GM19372 (cell line): ENCODE results near the gene ADPRM.

Source experiments
- ATAC-seq: cut with Tn5 transposase; IDR thresholded peaks from one replicate; pipeline ENCODE4 v1.9.1; 2021; ENCODE audit warnings: mild to moderate bottlenecking, low read depth, moderate library complexity; ENCODE audit not compliant: unreplicated experiment

Gene ADPRM

GRCh38 chr17:10738521-10739258 is 41.3 kb downstream of the ADPRM start:
- ATAC-seq: no peak

GRCh38 chr17:10739386-10739785 is 42.0 kb downstream of the ADPRM start:
- ATAC-seq: no peak

GRCh38 chr17:10741416-10742135 is 44.2 kb downstream of the ADPRM start:
- no peak for ATAC-seq

DNA sequence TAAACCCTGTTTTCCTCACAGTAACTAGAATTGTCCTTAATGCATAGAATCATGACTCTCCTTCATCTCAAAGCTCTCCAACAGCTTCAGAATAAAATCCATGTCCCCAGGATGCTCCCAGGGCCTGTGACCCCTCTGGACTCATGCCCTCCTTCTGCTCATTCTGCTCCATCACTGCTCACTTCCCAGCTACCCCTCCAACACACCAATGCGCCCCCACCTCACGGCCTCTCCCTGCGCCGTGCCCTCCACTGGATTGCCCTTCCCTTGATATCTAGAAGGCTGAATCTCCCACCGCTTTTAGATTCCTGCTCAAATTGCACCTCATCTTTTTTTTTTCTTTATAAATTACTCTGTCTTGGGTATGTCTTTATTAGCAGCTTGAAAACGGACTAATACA is 45.0 kb downstream of the ADPRM start:
- ATAC-seq: no peak

DNA sequence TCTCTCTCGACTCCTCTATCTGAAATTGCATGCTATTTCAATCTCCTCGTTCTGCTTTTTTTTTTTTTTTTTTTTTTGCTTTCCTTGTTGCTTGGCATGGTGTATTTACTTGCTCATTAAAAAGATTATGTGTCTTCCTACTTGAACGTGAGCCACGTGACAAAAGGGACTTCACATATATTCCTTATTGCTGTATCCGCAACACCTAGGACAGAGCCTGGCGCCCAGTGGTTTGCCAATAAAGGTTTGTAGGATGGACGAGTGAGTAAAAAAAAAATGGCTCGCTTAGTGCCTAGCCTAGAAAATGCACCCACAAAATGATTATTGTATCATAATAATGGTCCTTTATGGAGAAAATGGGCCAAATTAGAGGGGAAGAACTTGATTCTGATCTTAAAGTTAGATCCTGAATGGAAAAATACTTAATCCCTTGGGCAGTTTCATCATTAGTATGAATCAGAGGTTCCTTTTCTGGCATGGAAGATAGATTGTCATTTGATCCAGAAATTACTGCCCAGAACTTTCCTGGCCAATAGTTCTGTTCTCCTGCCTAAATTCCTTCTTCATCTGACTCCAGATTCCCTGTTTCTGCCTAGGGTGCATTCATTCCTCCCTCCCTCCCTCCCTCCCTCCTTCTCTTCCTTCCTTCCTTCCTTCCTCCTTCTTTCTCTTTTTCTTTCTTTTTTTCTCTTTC is 46.1 kb downstream of the ADPRM start:
- ATAC-seq: no peak

DNA sequence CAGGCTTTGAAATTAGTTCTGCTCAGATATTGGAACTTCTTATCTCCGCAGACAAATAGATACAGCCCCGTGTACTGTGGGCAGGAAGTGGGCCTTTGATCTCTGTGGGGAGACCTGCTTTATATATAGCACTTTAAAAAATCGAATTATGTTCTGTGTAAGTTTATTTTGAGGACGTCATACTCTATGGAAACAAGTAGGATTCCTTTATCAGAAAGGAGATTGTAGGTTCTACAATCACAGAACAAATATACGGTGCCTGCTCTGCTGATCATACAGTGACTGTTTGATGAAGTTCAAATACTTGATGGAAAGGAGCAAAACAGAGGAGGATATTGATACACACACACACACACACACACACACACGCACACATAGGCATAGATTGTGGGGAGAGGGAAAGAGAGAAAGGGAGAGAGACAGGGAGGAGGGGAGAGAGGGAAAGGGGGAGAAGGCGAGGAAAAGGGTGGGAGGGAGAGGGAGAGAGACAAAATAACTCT is 47.2 kb downstream of the ADPRM start:
- no peak for ATAC-seq

- no peak for ATAC-seq
These were observed 47.8 kb downstream of the ADPRM start for GRCh38 chr17:10745231-10745630.

- no peak for ATAC-seq
These were observed 51.3 kb downstream of the ADPRM start for GRCh38 chr17:10748531-10749181.

GRCh38 chr17:10750210-10750609 is 52.8 kb downstream of the ADPRM start:
- no peak for ATAC-seq

- no peak for ATAC-seq
These were observed 54.2 kb downstream of the ADPRM start for GRCh38 chr17:10751563-10751962.

- ATAC-seq: no peak
These were observed 55.3 kb downstream of the ADPRM start for GRCh38 chr17:10752696-10753095.

GRCh38 chr17:10754109-10754508 is 56.7 kb downstream of the ADPRM start:
- no peak for ATAC-seq

- no peak for ATAC-seq
These were observed 57.6 kb downstream of the ADPRM start for GRCh38 chr17:10754861-10755591.

DNA sequence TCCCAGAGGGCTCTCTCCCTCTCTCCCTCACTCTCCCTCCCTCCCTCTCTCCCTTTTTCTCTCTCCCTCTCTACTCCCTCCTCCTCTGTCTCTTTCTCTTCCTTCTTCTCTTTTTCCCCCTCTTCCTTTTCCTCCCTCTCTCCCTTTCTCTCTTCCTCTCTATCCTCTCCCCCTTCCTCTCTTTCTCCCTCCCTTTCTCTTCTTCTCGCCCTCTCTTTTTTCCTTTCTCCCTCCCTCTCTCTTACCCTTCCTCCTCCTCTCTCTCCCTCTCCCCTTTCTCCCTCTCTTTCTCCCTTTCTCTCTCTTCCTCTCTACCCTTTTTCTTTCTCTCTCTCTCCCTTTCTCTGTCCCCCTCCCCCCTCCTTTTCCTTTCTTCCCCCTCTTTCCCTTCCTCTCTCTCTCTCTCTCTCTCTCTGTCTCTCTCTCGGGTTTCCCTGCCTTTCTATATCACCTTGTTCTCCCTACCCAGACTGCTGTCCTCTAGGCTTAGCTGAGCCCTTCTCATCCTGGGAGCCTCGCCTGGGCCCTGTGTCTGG is 58.3 kb downstream of the ADPRM start:
- no peak for ATAC-seq

DNA sequence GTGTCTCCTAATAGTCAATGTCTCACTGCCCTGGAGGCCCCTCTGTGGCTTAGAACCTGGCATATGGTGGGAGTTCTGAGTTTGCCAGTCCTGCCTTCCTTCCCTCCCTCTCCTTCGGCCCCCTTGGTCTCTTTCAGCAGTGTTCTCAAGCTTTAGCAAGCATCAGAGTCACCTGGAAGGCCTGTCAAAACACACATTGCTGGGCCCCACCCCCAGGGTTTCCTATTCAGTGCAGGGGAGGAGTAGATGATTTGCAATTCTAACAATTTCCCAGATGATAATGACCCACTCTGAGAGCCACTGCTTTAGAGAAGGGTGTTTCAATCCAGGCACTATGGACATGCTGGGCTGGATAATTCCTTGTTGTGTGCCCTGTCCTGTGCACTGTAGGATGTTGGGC is 58.8 kb downstream of the ADPRM start:
- no peak for ATAC-seq

DNA sequence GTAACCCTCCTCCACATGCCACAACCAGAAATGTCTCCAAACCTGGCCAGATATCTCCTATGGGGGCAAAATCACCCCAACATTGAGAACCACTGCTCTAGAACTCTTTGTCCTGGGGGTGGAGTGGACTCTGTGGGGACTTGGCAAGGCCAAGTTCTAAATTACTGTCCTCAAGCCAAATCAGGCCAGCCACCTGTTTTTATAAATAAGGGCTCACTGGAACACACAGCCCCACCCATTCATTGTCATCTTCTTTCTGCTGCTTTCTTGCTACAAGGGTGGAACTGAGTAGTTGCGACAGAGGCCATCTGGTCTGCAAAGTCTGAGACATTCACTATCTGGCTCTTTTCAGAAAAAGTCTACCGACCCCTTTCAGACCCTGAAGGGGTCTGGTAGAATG is 59.2 kb downstream of the ADPRM start:
- ATAC-seq: no peak

DNA sequence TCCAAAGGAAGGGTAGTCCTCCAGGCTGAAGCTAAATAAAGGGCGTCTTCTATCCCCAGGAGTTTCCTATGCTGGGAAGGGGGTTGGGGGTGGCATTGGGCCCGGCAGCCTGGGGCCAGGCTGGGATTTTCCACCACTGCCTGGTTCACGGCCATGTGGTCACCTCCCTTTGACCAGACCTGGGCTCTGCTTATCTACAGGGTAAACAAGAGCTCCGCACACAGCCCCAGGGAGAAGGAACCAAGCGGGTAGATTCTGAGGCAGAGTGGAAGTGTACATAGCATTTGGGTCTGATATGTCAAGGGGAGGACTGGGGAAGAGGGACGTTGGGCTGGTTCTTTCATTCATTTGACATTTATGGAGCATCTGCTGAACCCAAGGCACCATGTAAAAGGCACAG is 59.7 kb downstream of the ADPRM start:
- ATAC-seq: no peak

- no peak for ATAC-seq
These were observed 60.3 kb downstream of the ADPRM start for GRCh38 chr17:10757647-10758046.

DNA sequence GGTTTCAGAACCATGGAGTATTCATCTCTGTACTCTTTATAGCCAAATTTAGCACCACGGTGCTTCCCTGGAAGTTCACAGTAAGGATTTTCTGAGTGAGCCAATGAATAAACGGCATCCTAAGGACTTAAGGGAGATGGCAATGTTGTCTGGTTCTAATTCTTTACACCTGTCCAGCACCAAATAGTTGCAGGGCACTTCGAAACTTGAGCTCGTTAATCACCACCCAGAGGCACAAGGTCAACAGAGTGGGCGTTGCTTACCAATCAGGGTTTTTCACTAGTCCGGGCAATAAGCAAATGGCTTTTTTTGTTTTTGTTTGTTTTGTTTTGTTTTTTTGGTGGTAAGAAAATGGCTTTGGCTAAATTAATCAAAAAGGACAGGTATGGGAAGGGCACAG is 60.7 kb downstream of the ADPRM start:
- no peak for ATAC-seq
